Right lung (tissue), 5 donors: ENCODE data around the gene ELL. TPM values are rescaled to one million over a fixed set of nuclear protein-coding genes. Genes with fewer than 3 reads are reported as not detected.

Source experiments
- DNase-seq, 2 donors: peaks; one replicate each; pipeline ENCODE4 v3.0.0-alpha.2; 2013
- polyA plus RNA-seq, 5 donors: library from polyadenylated mRNA; unstranded; fragments of 120-200 nt; gene quantifications; one replicate each; pipeline versions ENCODE4 v1.2.1 to v1.2.3, GENCODE V29; 2013; ENCODE audit warnings: inconsistent platforms in 1 of 5, low replicate concordance in 1 of 5; ENCODE audit not compliant: insufficient read length in 5 of 5, insufficient read depth in 1 of 5

ELL gene
- polyA plus RNA-seq, 5 donors = 6.9 to 12.4 (median 9.0) TPM

GRCh38 chr19:18446811-18447359 is 75.0 kb downstream of the ELL start:
- DNase-seq = no peak

GRCh38 chr19:18446145-18446810 is 75.6 kb downstream of the ELL start:
- DNase-seq = no peak

DNA sequence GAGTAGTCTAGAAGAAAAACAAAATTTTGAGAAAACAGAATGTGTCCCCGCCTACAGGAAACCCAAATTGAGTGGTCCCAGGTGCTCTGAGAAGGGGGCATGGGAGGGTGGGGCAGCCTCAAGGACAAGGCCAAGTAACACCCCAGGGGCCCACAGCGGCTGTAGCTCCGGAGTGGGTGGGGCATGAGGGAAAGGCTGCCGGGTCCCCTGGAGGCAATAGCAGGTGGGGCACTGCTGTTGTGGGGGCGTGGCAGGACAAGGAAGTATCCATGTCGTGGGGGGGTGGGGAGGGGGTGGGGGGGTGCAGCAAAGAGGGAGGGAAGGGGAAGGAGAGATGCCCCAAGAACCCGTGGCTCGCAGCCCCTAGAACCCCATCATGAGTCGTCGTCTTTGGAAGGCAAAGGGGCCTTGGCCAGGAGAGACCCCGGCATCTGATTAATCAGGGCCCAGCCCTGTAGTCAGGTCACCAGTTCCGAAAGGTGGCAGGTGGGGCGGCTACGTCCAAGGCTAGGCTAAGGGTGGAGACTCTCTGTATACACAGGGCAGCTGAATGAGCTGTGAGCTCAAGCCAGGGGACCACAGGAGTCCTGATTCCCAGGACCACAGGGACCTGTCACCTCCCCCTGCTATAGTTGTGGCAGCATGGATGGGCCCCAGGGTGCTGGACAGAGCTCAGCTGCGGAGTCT is 76.5 kb downstream of the ELL start:
- no peak for DNase-seq

GRCh38 chr19:18444513-18444912 is 77.4 kb downstream of the ELL start:
- no peak for DNase-seq

- DNase-seq = no peak
These were observed 78.0 kb downstream of the ELL start for GRCh38 chr19:18443831-18444230.

DNA sequence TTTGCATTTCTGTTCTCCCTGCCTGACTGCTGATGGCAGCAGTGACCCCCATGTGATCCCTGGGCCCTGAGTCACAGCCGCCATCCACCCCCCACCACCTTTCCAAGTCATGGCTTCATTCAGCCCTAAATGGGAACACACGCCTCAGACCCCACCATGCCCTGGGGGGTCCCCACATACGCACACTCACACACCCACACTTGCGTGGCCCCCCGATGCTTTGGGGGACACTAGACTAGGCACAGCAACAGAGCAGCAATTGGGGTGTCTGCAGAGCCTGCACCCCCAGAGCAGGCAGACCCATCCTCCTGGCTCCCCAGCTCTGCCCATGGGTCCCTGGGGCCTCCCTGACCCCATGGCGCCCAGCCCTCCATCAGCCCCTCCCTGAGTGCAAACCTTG is 78.5 kb downstream of the ELL start:
- no peak for DNase-seq

- no peak for DNase-seq
These were observed 78.9 kb downstream of the ELL start for GRCh38 chr19:18442941-18443340.

DNA sequence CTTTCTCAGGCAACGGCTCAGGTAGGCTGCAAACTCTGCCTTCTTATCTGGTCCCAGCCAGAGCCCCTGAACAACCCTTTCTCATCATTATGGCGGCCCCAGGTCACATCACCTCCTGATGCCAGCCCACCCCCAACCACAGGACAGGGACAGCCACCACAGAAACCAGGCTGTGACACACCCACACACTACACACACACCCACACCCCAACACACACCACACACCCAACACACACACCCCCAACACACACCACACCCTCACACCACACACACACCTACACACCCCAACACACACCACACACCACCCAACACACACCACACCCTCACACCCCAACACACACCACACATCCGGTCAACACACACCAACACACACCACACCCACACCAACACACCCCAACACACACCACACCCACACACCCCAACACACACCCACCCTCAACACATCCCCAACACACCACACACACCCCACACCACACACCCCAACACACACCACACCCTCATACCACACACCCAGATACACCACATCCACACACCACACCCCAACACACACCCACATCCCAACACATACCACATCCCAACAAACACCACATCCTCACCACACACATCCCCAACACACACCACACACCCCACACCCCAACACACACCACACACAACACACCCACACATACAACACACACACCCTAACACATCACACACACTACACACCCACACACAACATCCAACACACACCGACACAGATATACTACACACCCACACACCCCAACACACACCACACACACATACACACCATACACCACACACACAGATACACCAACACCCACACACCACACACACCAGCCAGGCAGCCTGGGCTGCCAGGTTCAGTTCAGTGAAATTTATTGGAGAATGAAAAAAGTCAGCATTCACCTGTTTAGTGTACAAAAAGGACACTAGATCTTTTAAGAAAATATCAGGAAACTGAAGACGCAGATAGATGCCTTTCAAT is 79.8 kb downstream of the ELL start:
- DNase-seq = no peak

- no peak for DNase-seq
These were observed 80.7 kb downstream of the ELL start for GRCh38 chr19:18440936-18441803.

DNA sequence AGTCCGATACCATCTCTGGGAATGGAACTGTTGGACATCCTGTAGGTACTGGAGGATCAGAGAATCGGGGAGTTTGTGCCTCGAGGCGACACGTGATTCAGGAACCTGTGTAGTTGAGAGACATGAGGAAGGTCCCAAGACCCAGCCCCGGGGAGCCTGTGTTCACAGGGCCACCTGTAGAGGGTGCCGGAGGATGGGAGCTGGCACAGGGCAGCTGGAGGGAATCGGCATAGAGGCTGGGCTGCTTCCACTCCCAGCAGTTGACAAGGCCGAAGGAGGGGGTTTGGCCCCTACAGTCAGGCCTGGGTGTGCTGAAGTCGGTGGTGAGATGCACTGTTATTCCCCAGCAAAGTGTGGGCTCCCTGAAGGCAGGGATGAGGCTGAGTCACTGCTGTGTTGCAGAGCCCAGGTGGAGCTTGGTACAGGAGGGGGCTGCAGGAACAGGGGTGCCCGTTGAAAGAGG is 81.4 kb downstream of the ELL start:
- no peak for DNase-seq

- DNase-seq = no peak
These were observed 82.0 kb downstream of the ELL start for GRCh38 chr19:18439910-18440237.

DNA sequence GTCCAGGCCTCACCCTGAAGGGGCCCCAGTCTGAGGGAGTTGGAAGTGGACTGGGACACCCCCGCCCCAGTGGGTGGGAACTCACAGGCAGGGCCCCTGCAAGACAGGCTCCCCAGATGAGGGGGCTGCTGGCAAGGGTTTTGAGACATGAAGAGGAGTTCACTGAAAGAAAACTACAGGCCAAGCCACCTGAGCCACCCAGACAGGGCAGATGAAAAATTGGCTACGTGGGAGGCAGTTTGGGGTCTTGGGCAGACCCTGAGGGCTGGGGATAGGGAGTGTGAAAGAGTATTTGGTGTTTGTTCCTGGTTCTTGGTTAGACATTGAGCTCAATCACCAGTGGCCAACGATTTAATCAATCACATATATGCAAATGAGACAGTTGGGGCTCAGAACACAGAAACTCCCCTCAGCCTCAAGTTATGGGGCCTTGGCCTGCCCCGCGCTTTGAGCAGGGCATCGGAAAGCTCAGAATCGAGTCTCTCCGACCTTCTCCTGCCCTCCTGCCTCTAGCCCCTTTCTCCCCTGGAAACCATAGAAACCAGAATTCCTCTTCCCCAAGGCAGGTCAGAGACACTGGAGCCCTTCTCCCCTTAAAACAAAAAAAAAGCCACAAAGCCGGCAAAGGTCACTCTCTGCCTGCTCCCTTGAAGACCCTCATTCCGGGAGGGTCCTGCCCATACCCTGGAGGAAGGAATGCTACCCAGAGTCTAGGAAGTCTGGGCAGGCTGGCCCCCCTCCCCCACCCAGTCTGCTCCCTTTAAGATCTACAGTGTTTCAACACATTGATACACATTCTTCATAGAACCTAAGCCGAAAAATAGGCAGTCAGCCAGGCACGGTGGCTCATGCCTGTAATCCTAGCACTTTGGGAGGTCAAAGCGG is 82.6 kb downstream of the ELL start:
- DNase-seq = no peak

DNA sequence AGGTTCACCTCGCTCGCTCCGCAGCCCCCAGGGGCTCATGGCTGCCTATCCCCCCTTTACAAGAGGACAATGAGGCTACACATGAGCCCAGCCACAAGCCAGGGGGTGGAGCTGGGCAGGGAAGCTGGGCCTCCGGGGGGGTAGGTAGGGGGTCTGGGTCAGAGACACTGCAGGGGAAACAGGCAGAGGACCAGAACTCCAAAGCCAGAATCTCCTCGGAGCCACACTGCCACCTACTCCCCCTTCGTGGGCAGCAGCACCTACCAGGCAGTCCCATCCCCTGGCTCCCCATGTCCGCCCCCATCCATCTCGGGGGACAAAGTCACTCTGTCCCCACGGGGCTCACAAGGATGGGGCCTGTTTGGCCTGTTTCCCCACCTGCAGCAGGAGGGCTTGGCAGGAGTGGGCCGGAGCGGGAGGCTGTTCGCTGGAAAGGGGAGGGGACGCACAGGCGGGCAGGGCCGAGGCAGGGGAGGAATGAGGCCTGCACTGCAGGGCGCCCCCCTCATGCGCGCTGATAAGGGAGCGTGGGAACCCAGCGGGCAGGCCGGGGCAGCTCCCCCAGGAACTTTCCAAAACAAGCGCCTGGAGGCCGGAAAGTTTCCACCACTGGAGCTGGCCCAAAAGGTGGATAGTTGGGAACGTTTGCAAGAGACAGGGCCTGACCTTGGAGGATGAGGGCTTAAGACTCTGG is 83.4 kb downstream of the ELL start:
- peak in 1 of 2 donors; percentile 43 for DNase-seq

- peak in 1 of 2 donors; percentile 46 for DNase-seq
These were observed 84.2 kb downstream of the ELL start, which contains the start of gene ISYNA1 for GRCh38 chr19:18437491-18438330. Gene ISYNA1, minus strand, starts transcription at chr19:18438133. Its CDS starts 154 bp downstream, at chr19:18437979.

- DNase-seq = peak; percentile 81 to 83
These were observed 85.0 kb downstream of the ELL start for GRCh38 chr19:18436671-18437490.

GRCh38 chr19:18435842-18436670 is 85.8 kb downstream of the ELL start:
- DNase-seq = no peak
